Heart right ventricle (tissue), 16 donors: ENCODE measurements around the gene TET2. TPM values are rescaled to one million over a fixed set of nuclear protein-coding genes. Genes with fewer than 3 reads are reported as not detected.

Source experiments
- ATAC-seq, 8 donors: fragments of 200-7000 bp; cut with Tn5 transposase; one replicate each; pipeline ENCODE4 v1.9.1; 2020; ENCODE audit warnings: mild to moderate bottlenecking in 8 of 8, moderate library complexity in 8 of 8, moderate number of reproducible peaks in 1 of 8
- DNase-seq, 2 donors: peaks; one replicate each; pipeline ENCODE4 v3.0.0-alpha.2; 2020
- H3K27ac ChIP-seq, 10 donors: fragments of 200-600 bp; sonication (generic) in 2 of 10; one replicate each; pipeline versions ENCODE4 v1.5.0 to v1.8.0; 2020 to 2022; ENCODE audit warnings: mild to moderate bottlenecking in 3 of 10
- H3K27me3 ChIP-seq, 7 donors: fragments of 200-600 bp; one replicate each; pipeline ENCODE4 v1.8.0; 2021 to 2022; ENCODE audit warnings: mild to moderate bottlenecking in 2 of 7
- H3K36me3 ChIP-seq, 9 donors: fragments of 200-600 bp; sonication (generic) in 1 of 9; one replicate each; pipeline versions ENCODE4 v1.5.0 to v1.8.0; 2020 to 2022; ENCODE audit warnings: mild to moderate bottlenecking in 2 of 9
- H3K4me1 ChIP-seq, 9 donors: fragments of 200-600 bp; sonication (generic) in 1 of 9; one replicate each; pipeline versions ENCODE4 v1.5.0 to v1.8.0; 2020 to 2022; ENCODE audit warnings: mild to moderate bottlenecking in 4 of 9
- H3K4me3 ChIP-seq, 10 donors: fragments of 200-600 bp; sonication (generic) in 2 of 10; one replicate each; pipeline versions ENCODE4 v1.5.0 to v1.8.0; 2020 to 2022; ENCODE audit warnings: mild to moderate bottlenecking in 7 of 10, moderate library complexity in 2 of 10
- H3K9me3 ChIP-seq, 11 donors: fragments of 200-600 bp in 10 of 11; sonication (generic) in 2 of 11; one replicate each; pipeline versions ENCODE4 v1.5.0 to v1.8.0; 2013 to 2022; ENCODE audit warnings: mild to moderate bottlenecking in 2 of 11, control low read depth in 1 of 11, moderate library complexity in 1 of 11
- CTCF ChIP-seq, 9 donors: fragments of 200-600 bp; sonication (generic) in 2 of 9; IDR thresholded peaks; one replicate each; pipeline versions ENCODE4 v1.5.0 to v1.8.0; 2021 to 2022; ENCODE audit warnings: antibody characterized with exemption in 9 of 9, mild to moderate bottlenecking in 5 of 9, moderate library complexity in 1 of 9
- WGBS, 2 donors: extraction: QIAGEN DNeasy Blood & Tissue Kit; methylation state at CpG; one replicate each; pipeline ENCODE4 v1.1.7; 2013; ENCODE audit warnings: inconsistent platforms in 1 of 2; 5-methylcytosine and 5-hydroxymethylcytosine counted together
- intact Hi-C, 10 donors: fragments of 100-400 bp; cut with DNase I; formaldehyde crosslinking; loops; one replicate each; pipeline versions ENCODE4 v1.11.1 to v1.14.2; 2022
- polyA plus RNA-seq, 2 donors: library from polyadenylated mRNA; stranded (reverse); fragments of 200-250 nt; gene quantifications; one replicate each; pipeline ENCODE4 v1.2.3, GENCODE V29; 2013
- total RNA-seq, 10 donors: library from RNA; stranded (reverse); fragmentation: NEBNext Ultra II Directional in 3 of 10; extraction: Animal tissue kit (Norgen Biotek cat#: 25700) in 3 of 10; gene quantifications; one replicate each; pipeline versions ENCODE4 v1.2.1 to v1.2.4, GENCODE V29; 2021 to 2023
- donor health status: Arrhythmogenic right ventricular cardiomyopathy.
- donor health status: ischemic (EF 13 %, LVEDD 7.1; RV severe dilation, severe dysfunction).
- donor health status: healthy with polysubstance abuse.
- donor health status: DM: no; HTN: yes; CAD: no.
- donor health status: DM: no; HTN: no; CAD: no.
- donor health status: ischemic (EF 25% LVEDD 6.9; RV normal size, moderate dysfunction).
- donor health status: ischemic (EF 25% LVEDD 5.7; RV mildly dilated, moderate dysfunction).
- donor health status: healthy.
- donor health status: DM: yes; HTN: yes; CAD: no.
- donor health status: Ischemic cardiomyopathy.
- donor health status: ischemic (EF 35%, LVEDD 5.7; RV mildly dilated, moderate dysfunction).
- donor health status: nonischemic (EF 11% LVEDD 7.7; RV severe dilation, severe dysfunction).
- donor health status: DM: yes; HTN: yes; CAD: no.
- donor health status: PGD.
- donor health status: ischemic (EF 29% LVEDD 5.4; RV normal size, mild dysfunction).
- donor health status: nonischemic (EF 23%, LVEDD 6.1; RV moderate dilation, normal function).

The TET2 gene
- total and polyA plus RNA-seq, 12 donors, result 1.4 to 20.6 (median 16.8) TPM

GRCh38 chr4:105283501-105283900 is 136.8 kb downstream of the TET2 start:
- intact Hi-C loops, result no loop called here
- 98 to 100% methylated on average over 1 of the region's 1 CpG for WGBS, 2 donors
- Histone ChIP-seq H3K27me3 (no peaks in the 10 kb centered on the region), H3K36me3 (peaks cover 0 to 5% (median 0%) of the 10 kb centered on the region in 9 donors), H3K27ac (no peak overlapping the region), H3K9me3 (peaks cover 0 to 22% (median 9%) of the 10 kb centered on the region in 11 donors), H3K4me1 (peaks cover 0 to 10% (median 0%) of the 10 kb centered on the region in 9 donors), H3K4me3 (no peak overlapping the region)
- DNase-seq (no peak), ATAC-seq (no peak)
- TF ChIP-seq CTCF (IDR thresholded peaks at IDR 0.05), result no peak

DNA sequence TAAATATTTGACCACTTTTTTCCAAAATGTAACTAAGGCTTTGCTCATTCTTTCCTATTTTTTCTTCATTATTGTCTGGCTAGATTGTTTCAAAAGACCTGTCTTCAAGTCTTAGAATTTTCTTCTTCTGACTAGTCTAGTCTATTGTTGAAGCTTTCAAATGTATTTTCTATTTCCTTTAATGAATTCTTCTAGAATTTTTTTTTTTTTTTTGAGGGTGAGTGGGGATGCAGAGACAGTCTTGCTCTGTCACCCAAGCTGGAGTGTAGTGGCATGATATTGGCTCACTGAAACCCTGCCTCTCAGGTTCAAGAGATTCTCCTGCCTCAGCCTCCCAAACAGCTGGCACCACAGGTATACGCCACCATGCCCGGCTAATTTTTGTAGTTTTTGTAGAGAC is 141.4 kb downstream of the TET2 start:
- intact Hi-C loops, result no loop called here
- H3K9me3 ChIP-seq, result peaks cover 0 to 28% (median 10%) of the 10 kb centered on the region in 11 donors
- DNase-seq (no peak), ATAC-seq (no peak)
- H3K27me3 ChIP-seq, result no peaks in the 10 kb centered on the region
- H3K36me3 ChIP-seq, result no peaks in the 10 kb centered on the region
- peaks cover 0 to 5% (median 0%) of the 10 kb centered on the region in 9 donors for H3K4me1 ChIP-seq
- no peak overlapping the region for H3K27ac ChIP-seq
- 98 to 100% methylated on average over 2 of the region's 2 CpGs for WGBS, 2 donors
- TF ChIP-seq CTCF (IDR thresholded peaks at IDR 0.05), result no peak
- no peak overlapping the region for H3K4me3 ChIP-seq

GRCh38 chr4:105291925-105292324 is 145.2 kb downstream of the TET2 start:
- TF ChIP-seq CTCF (IDR thresholded peaks at IDR 0.05), result no peak

GRCh38 chr4:105293360-105293759 is 146.7 kb downstream of the TET2 start:
- intact Hi-C loops, result no loop called here
- ATAC-seq (no peak), DNase-seq (no peak)
- H3K36me3 ChIP-seq, result no peaks in the 10 kb centered on the region
- H3K4me1 ChIP-seq, result peaks cover 0 to 17% (median 0%) of the 10 kb centered on the region in 9 donors
- peaks cover 0 to 8% (median 3%) of the 10 kb centered on the region in 11 donors for H3K9me3 ChIP-seq
- H3K4me3 ChIP-seq, result no peak overlapping the region
- H3K27ac ChIP-seq, result peak overlapping the region in 1 of 10 donors; percentile 73
- no peaks in the 10 kb centered on the region for H3K27me3 ChIP-seq
- TF ChIP-seq CTCF (IDR thresholded peaks at IDR 0.05), result no peak

More at GRCh38 chr4:105291925-105292324, 145.2 kb downstream of the TET2 start:
- H3K4me3 ChIP-seq, result no peak overlapping the region
- H3K36me3 ChIP-seq, result no peaks in the 10 kb centered on the region
- intact Hi-C loops, result no loop called here
- H3K4me1 ChIP-seq, result peaks cover 0 to 17% (median 0%) of the 10 kb centered on the region in 9 donors
- no peak overlapping the region for H3K27ac ChIP-seq
- WGBS, 2 donors, result 55 to 62% methylated on average over 3 of the region's 3 CpGs
- no peaks in the 10 kb centered on the region for H3K27me3 ChIP-seq
- ATAC-seq, result no peak
- H3K9me3 ChIP-seq, result peaks cover 0 to 22% (median 10%) of the 10 kb centered on the region in 11 donors
- DNase-seq, result no peak
